SK-N-SH (cell line): ENCODE measurements around the gene PLCL2. TPM values are rescaled to one million over a fixed set of nuclear protein-coding genes. Genes with fewer than 3 reads are reported as not detected.

ENCODE experiments used
- CTCF ChIA-PET: fragments of 300-600, 350-600 bp; formaldehyde crosslinking; extraction: SDS; loops from one replicate; lab custom pipeline; 2021; lab: Yijun Ruan, JAX
- POLR2A ChIA-PET: fragments of 350-600 bp; sonication (Branson Sonifier 250); formaldehyde crosslinking; extraction: SDS; loops from one replicate; lab custom pipeline; 2020; ENCODE audit warnings: antibody characterized with exemption, inconsistent platforms; lab: Yijun Ruan, JAX
- DNase-seq: peaks from one replicate; pipeline ENCODE4 v3.0.0; 2012
- H2AFZ ChIP-seq: fragments of 200-600 bp; sonication (generic); 2 replicates; pipeline ENCODE4 v1.8.1; 2016; ENCODE audit warnings: antibody characterized with exemption, mild to moderate bottlenecking, low read depth
- H3F3A ChIP-seq: fragments of 200-600 bp; sonication (generic); replicated peaks from 2 replicates; pipeline ENCODE3; 2016; ENCODE audit warnings: antibody characterized with exemption, mild to moderate bottlenecking; ENCODE audit not compliant: insufficient read depth
- H3K27ac ChIP-seq, 2 experiments: fragments of 200-500 bp in 1 of 2; fragments of 200-600 bp in 1 of 2; sonication (Bioruptor generic) in 1 of 2; sonication (generic), shearing (Covaris generic) in 1 of 2; 2 replicates each; pipeline versions ENCODE4 v1.5.1 to v1.6.1; 2014 to 2016; ENCODE audit warnings: low read depth in 2 of 2, inconsistent platforms in 1 of 2, low read length in 1 of 2, mild to moderate bottlenecking in 1 of 2, mixed read lengths in 1 of 2
- H3K27me3 ChIP-seq: fragments of 200-600 bp; sonication (generic), shearing (Covaris generic); 2 replicates; pipeline ENCODE4 v1.6.1; 2016; ENCODE audit warnings: mixed run types; ENCODE audit not compliant: insufficient read depth
- H3K36me3 ChIP-seq, 2 experiments: fragments of 200-500 bp in 1 of 2; fragments of 200-600 bp in 1 of 2; sonication (Bioruptor generic) in 1 of 2; sonication (generic) in 1 of 2; replicated peaks in 1 of 2; 2 replicates each; pipeline versions ENCODE3 to v1.5.1; 2014 to 2016; ENCODE audit warnings: low read length in 1 of 2, mild to moderate bottlenecking in 1 of 2; ENCODE audit not compliant: insufficient read depth in 2 of 2, control insufficient read depth in 1 of 2
- H3K4me1 ChIP-seq, 2 experiments: fragments of 200-500 bp in 1 of 2; fragments of 200-600 bp in 1 of 2; sonication (Bioruptor generic) in 1 of 2; sonication (generic), shearing (Covaris generic) in 1 of 2; 2 replicates each; pipeline versions ENCODE4 v1.5.1 to v1.6.1; 2014 to 2016; ENCODE audit warnings: low read depth in 1 of 2, low read length in 1 of 2, mixed run types in 1 of 2; ENCODE audit not compliant: insufficient read depth in 2 of 2, control insufficient read depth in 1 of 2
- H3K4me2 ChIP-seq: fragments of 200-600 bp; sonication (generic), shearing (Covaris generic); 2 replicates; pipeline ENCODE4 v1.6.1; 2017; ENCODE audit warnings: mixed run types
- H3K4me3 ChIP-seq, 2 experiments: fragments of 200-500 bp in 1 of 2; fragments of 200-600 bp in 1 of 2; sonication (Bioruptor generic) in 1 of 2; sonication (generic), shearing (Covaris generic) in 1 of 2; 2 replicates each; pipeline versions ENCODE4 v1.5.1 to v1.8.1; 2014 to 2016; ENCODE audit warnings: low read depth in 2 of 2, inconsistent platforms in 1 of 2, low read length in 1 of 2, mild to moderate bottlenecking in 1 of 2, mixed read lengths in 1 of 2, moderate library complexity in 1 of 2
- H3K79me2 ChIP-seq: fragments of 200-600 bp; sonication (generic); 2 replicates; pipeline ENCODE4 v1.8.1; 2017; ENCODE audit warnings: mild to moderate bottlenecking; ENCODE audit not compliant: insufficient read depth
- H3K9ac ChIP-seq: fragments of 200-600 bp; sonication (generic); 2 replicates; pipeline ENCODE4 v1.6.1; 2017; ENCODE audit warnings: mixed run types
- H3K9me2 ChIP-seq: fragments of 200-600 bp; sonication (generic); 2 replicates; pipeline ENCODE4 v1.6.1; 2017; ENCODE audit warnings: mixed run types
- H3K9me3 ChIP-seq: fragments of 200-600 bp; sonication (generic); 2 replicates; pipeline ENCODE4 v1.6.1; 2017; ENCODE audit warnings: mixed run types, mild to moderate bottlenecking, moderate library complexity
- H4K20me1 ChIP-seq: fragments of 200-600 bp; sonication (generic); 2 replicates; pipeline ENCODE4 v1.6.1; 2017; ENCODE audit warnings: mild to moderate bottlenecking, mixed run types; ENCODE audit not compliant: insufficient read depth
- CTCF ChIP-seq: fragments of 200-600 bp; sonication (generic); IDR thresholded peaks from 2 replicates; pipeline ENCODE4 v1.6.1; 2017; ENCODE audit warnings: antibody characterized with exemption, mild to moderate bottlenecking, moderate library complexity
- FOSL2 ChIP-seq: IDR thresholded peaks from 2 replicates; pipeline ENCODE4 v1.4.0; 2012; ENCODE audit warnings: low read depth, mild to moderate bottlenecking, moderate library complexity, borderline replicate concordance
- FOXJ3 ChIP-seq: sonication (generic); formaldehyde crosslinking; IDR thresholded peaks from 2 replicates; pipeline ENCODE4 v1.5.1; 2020; ENCODE audit warnings: mild to moderate bottlenecking, missing genetic modification reagents
- GABPA ChIP-seq: IDR thresholded peaks from 2 replicates; pipeline ENCODE4 v1.4.0; 2012; ENCODE audit warnings: low read depth, mild to moderate bottlenecking
- GATA2 ChIP-seq: sonication (generic); formaldehyde crosslinking; IDR thresholded peaks from 2 replicates; pipeline ENCODE4 v1.5.0; 2020; ENCODE audit warnings: mild to moderate bottlenecking, missing genetic modification reagents
- IRF3 ChIP-seq: fragments of 150-350 bp; IDR thresholded peaks from 2 replicates; pipeline ENCODE4 v1.6.1; 2016; ENCODE audit warnings: mild to moderate bottlenecking, low read depth, low read length
- JUND ChIP-seq: IDR thresholded peaks from 2 replicates; pipeline ENCODE4 v1.4.0; 2012
- MAX ChIP-seq: IDR thresholded peaks from 2 replicates; pipeline ENCODE4 v1.4.0; 2012; ENCODE audit warnings: low read depth
- MXI1 ChIP-seq: IDR thresholded peaks from 2 replicates; pipeline ENCODE4 v1.6.1; 2012; ENCODE audit warnings: mild to moderate bottlenecking, low read depth, low read length, improper control_type of control experiment
- NFIC ChIP-seq: IDR thresholded peaks from 2 replicates; pipeline ENCODE4 v1.4.0; 2012; ENCODE audit warnings: borderline replicate concordance
- PBX3 ChIP-seq: IDR thresholded peaks from 2 replicates; pipeline ENCODE4; 2012
- POLR2AphosphoS5 ChIP-seq: IDR thresholded peaks from 2 replicates; pipeline ENCODE4 v1.6.1; 2012; ENCODE audit warnings: low read depth, low read length
- RAD21 ChIP-seq: IDR thresholded peaks from 2 replicates; pipeline ENCODE4 v1.6.1; 2012; ENCODE audit warnings: mild to moderate bottlenecking, low read length
- REST ChIP-seq: IDR thresholded peaks from 2 replicates; pipeline ENCODE4 v1.6.1; 2012; ENCODE audit warnings: mild to moderate bottlenecking, low read depth, low read length, moderate library complexity
- TAF1 ChIP-seq: IDR thresholded peaks from 2 replicates; pipeline ENCODE4 v1.6.1; 2012; ENCODE audit warnings: low read depth, mild to moderate bottlenecking, low read length, moderate library complexity, borderline replicate concordance
- TEAD4 ChIP-seq: IDR thresholded peaks from 2 replicates; pipeline ENCODE4 v1.4.0; 2012; ENCODE audit warnings: mild to moderate bottlenecking, borderline replicate concordance; ENCODE audit not compliant: insufficient read depth
- YY1 ChIP-seq: IDR thresholded peaks from 2 replicates; pipeline ENCODE4 v1.4.0; 2012; ENCODE audit warnings: low read depth, mild to moderate bottlenecking
- ZBTB33 ChIP-seq: IDR thresholded peaks from 2 replicates; pipeline ENCODE4 v1.4.0; 2012; ENCODE audit warnings: low read depth, borderline replicate concordance
- WGBS: methylation state at CpG from one replicate; pipeline ENCODE4 v1.1.6; 2017; ENCODE audit warnings: low lambda C conversion rate; 5-methylcytosine and 5-hydroxymethylcytosine counted together
- polyA plus RNA-seq, 3 experiments: library from polyadenylated mRNA; depleted of rRNA; stranded (reverse); fragments of >200 nt; gene quantifications; 2 replicates each; pipeline ENCODE4 v1.2.3, GENCODE V29; 2012

Gene PLCL2
- polyA plus RNA-seq, 1 of the 3 experiments (the other 2 are of a cell fraction) = 0.85 TPM

- H2AFZ ChIP-seq = no peak overlapping the region
- H3K79me2 ChIP-seq = no peaks in the 10 kb centered on the region
- DNase-seq = no peak
- no peak overlapping the region for H3K4me2 ChIP-seq
- no peaks in the 10 kb centered on the region for H3K9me2 ChIP-seq
- no peak overlapping the region for H3K9ac ChIP-seq
- TF ChIP-seq YY1 (no peak), TEAD4 (no peak), FOSL2 (no peak), RAD21 (no peak), NFIC (no peak)
- TF ChIP-seq, all 33 proteins: peak for 0
- ChIA-PET POLR2A (no interaction called here), CTCF (no interaction called here)
- Histone ChIP-seq H3K27ac (no peak overlapping the region), H3K9me3 (no peaks in the 10 kb centered on the region), H4K20me1 (no peaks in the 10 kb centered on the region), H3K4me3 (no peak overlapping the region), H3K27me3 (no peaks in the 10 kb centered on the region), H3K36me3 (no peaks in the 10 kb centered on the region), H3K4me1 (no peaks in the 10 kb centered on the region), H3F3A (no peaks in the 10 kb centered on the region)
- 75% methylated on average over 8 of the region's 8 CpGs for WGBS
These were observed 130.0 kb downstream of the PLCL2 start for GRCh38 chr3:17014709-17015108.

- no peak overlapping the region for H3K9ac ChIP-seq
- ChIA-PET CTCF (interaction anchor here (0.8 to 1.3 kb wide), 2 partner anchors 38 to 184 kb away, joined by 3 read pairs; no protein-coding TSS in a partner anchor), POLR2A (no interaction called here)
- 100% methylated on average over 1 of the region's 1 CpG for WGBS
- no peak overlapping the region for H3K4me3 ChIP-seq
- H3K9me3 ChIP-seq = no peaks in the 10 kb centered on the region
- H3K27ac ChIP-seq = no peak overlapping the region
- H3K27me3 ChIP-seq = no peaks in the 10 kb centered on the region
- no peaks in the 10 kb centered on the region for H3F3A ChIP-seq
- no peaks in the 10 kb centered on the region for H3K79me2 ChIP-seq
- no peaks in the 10 kb centered on the region for H3K9me2 ChIP-seq
- TF ChIP-seq NFIC = no peak
- no peak for TF ChIP-seq MXI1
- TF ChIP-seq MAX = no peak
- no peak for TF ChIP-seq CTCF
- TF ChIP-seq GABPA = no peak
- no peak for TF ChIP-seq FOSL2
- TF ChIP-seq GATA2 = no peak
- no peak for TF ChIP-seq REST
- no peak for TF ChIP-seq IRF3
- no peak for TF ChIP-seq PBX3
- no peak for TF ChIP-seq FOXJ3 (CRISPR knock-in tag)
- TF ChIP-seq JUND = no peak
- TF ChIP-seq ZBTB33 = no peak
- no peak for TF ChIP-seq POLR2AphosphoS5
- no peak for TF ChIP-seq TAF1
- H3K4me2 ChIP-seq = no peak overlapping the region
- peak; percentile 2 for DNase-seq
- H3K4me1 ChIP-seq = no peaks in the 10 kb centered on the region
- H3K36me3 ChIP-seq = no peaks in the 10 kb centered on the region
- H2AFZ ChIP-seq = no peak overlapping the region
- no peaks in the 10 kb centered on the region for H4K20me1 ChIP-seq
These were observed 136.9 kb downstream of the PLCL2 start for GRCh38 chr3:17021614-17022013.
